ENCODE results near the gene LMAN2.

DNA sequence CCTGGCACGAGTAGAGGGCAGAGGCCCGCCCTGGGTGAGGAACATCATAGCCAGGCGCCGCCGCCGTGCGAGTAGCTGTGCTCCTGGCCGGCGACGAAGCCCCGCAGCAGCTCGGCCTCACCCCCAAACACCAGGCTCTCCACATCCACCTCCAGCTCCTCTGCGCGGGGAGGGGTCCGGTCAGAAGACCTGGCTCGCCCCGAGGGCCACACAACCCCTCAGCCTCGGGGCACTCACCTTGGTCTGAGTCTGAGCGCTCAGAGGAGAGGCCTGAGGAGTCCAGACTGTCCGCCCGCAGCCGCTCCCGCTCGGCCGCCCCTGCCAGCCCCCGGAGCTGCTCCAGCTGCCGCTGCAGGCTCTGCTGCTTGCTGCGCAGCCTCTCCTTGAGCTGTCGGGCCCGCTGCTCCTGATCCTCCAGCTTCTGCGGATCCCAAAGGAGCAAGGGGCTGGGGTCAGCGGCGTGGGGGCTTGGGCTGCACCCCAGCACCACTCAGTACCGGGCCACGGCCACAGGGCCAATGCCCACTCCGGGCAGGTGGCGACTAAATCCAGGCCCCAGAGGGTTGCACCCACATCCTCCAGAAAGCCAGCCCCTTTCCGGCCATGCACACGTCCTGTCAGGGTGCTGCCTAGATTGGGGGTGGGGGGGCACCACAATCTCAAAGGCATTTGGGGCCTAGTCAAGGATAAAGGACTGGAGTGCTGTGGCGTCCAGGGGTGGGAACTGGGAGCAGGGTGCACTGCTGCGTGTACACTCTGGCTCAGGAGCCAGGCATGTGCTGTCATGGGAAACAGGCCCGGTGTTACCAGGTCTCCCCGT, 43.7 kb downstream of the LMAN2 start:
- TF ChIP-seq POLR2A (IDR thresholded peaks at IDR 0.05) (no peak), POLR2AphosphoS5 (IDR thresholded peaks at IDR 0.05) (no peak)
- TF ChIP-seq, protein P1, sequence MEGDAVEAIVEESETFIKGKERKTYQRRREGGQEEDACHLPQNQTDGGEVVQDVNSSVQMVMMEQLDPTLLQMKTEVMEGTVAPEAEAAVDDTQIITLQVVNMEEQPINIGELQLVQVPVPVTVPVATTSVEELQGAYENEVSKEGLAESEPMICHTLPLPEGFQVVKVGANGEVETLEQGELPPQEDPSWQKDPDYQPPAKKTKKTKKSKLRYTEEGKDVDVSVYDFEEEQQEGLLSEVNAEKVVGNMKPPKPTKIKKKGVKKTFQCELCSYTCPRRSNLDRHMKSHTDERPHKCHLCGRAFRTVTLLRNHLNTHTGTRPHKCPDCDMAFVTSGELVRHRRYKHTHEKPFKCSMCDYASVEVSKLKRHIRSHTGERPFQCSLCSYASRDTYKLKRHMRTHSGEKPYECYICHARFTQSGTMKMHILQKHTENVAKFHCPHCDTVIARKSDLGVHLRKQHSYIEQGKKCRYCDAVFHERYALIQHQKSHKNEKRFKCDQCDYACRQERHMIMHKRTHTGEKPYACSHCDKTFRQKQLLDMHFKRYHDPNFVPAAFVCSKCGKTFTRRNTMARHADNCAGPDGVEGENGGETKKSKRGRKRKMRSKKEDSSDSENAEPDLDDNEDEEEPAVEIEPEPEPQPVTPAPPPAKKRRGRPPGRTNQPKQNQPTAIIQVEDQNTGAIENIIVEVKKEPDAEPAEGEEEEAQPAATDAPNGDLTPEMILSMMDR (IDR thresholded peaks at IDR 0.05): no peak

Measured in suprapubic skin (tissue), 4 donors.